Adrenal gland (tissue), 12 donors: ENCODE measurements around the gene ANKRD40CL. TPM values are rescaled to one million over a fixed set of nuclear protein-coding genes. Genes with fewer than 3 reads are reported as not detected.
A peak's percentile ranks its signal among the peaks of the same experiment; 100 is the strongest.

Source experiments
- DNase-seq, 7 donors: peaks; one replicate each; pipeline ENCODE4 v3.0.0-alpha.2; 2019 to 2020
- H3K27ac ChIP-seq, 5 donors: fragments of 200-600 bp; sonication (generic) in 4 of 5; 1 replicate in 3 of 5; 2 replicates in 2 of 5; pipeline versions ENCODE4 v1.5.1 to v1.8.0; 2016 to 2020; ENCODE audit warnings: mild to moderate bottlenecking in 1 of 5
- H3K27me3 ChIP-seq: fragments of 200-600 bp; 2 replicates; pipeline ENCODE4 v1.8.0; 2021
- H3K36me3 ChIP-seq, 2 donors: fragments of 200-600 bp; replicated peaks in 1 of 2; 1 replicate in 1 of 2; 2 replicates in 1 of 2; pipeline versions ENCODE4 v1.5.1 to v1.8.0; 2018 to 2022
- H3K4me1 ChIP-seq, 2 donors: fragments of 200-600 bp; replicated peaks in 1 of 2; 1 replicate in 1 of 2; 2 replicates in 1 of 2; pipeline versions ENCODE4 v1.5.1 to v1.8.0; 2018 to 2021
- H3K4me3 ChIP-seq, 4 donors: fragments of 200-600 bp; sonication (generic) in 3 of 4; one replicate each; pipeline ENCODE4 v1.5.1; 2016 to 2018
- H3K9me3 ChIP-seq, 3 donors: fragments of 200-600 bp; sonication (generic) in 1 of 3; replicated peaks in 1 of 3; 1 replicate in 2 of 3; 2 replicates in 1 of 3; pipeline versions ENCODE4 v1.5.1 to v1.8.0; 2016 to 2021
- POLR2A ChIP-seq, 2 donors: fragments of 450-650 bp; IDR thresholded peaks; one replicate each; pipeline ENCODE4 v1.6.1; 2017; ENCODE audit warnings: antibody characterized with exemption in 2 of 2, mild to moderate bottlenecking in 2 of 2, moderate library complexity in 1 of 2
- WGBS, 4 donors: extraction: QIAGEN DNeasy Blood & Tissue Kit in 2 of 4; methylation state at CpG; one replicate each; pipeline versions ENCODE4 v1.1.5 to v1.1.7; 2013 to 2017; 5-methylcytosine and 5-hydroxymethylcytosine counted together
- intact Hi-C, 2 donors: fragments of 100-400 bp; cut with DNase I; formaldehyde crosslinking; loops; one replicate each; pipeline versions ENCODE4 v1.14.1 to v1.15.0; 2022 to 2023
- polyA plus RNA-seq, 3 donors: library from polyadenylated mRNA; stranded (reverse); fragments of 200-250 nt in 2 of 3; fragments of 350-450 nt in 1 of 3; fragmentation: Illumina TruSeq in 1 of 3; extraction: RNeasy Lipid Tissue Mini Kit (QIAGEN cat#74804) in 1 of 3; gene quantifications; one replicate each; pipeline ENCODE4 v1.2.3, GENCODE V29; 2013 to 2014
- total RNA-seq, 9 donors: library from RNA; depleted of rRNA in 4 of 9; stranded (reverse); fragments of >200 nt in 4 of 9; fragments of 120-200 nt in 1 of 9; fragmentation: NEBNext Ultra II Directional in 1 of 9; extraction: Animal tissue kit (Norgen Biotek cat#: 25700) in 1 of 9; gene quantifications; one replicate each; pipeline versions ENCODE4 v1.1.0 to v1.2.4, GENCODE V29; 2013 to 2023
- TF ChIP-seq, protein P1 (sequence below), 6 experiments: fragments of 450-650 bp in 4 of 6; fragments of 200-600 bp in 2 of 6; sonication (generic) in 1 of 6; IDR thresholded peaks; 1 replicate in 5 of 6; 2 replicates in 1 of 6; pipeline versions ENCODE4 v1.5.1 to v1.8.0; 2016 to 2021; ENCODE audit warnings: antibody characterized with exemption in 6 of 6, mild to moderate bottlenecking in 2 of 6, moderate library complexity in 1 of 6
- donor health status: healthy with polysubstance abuse.
- donor health status: Bipolar disorder and iron deficiency.
- donor health status: DM: yes; HTN: yes; CAD: no.
- donor health status: DM: no; HTN: no; CAD: no.
- donor health status: DM: no; HTN: no; CAD: no.
- donor health status: DM: yes; HTN: yes; CAD: no.

Gene ANKRD40CL
- total and polyA plus RNA-seq, 12 donors = not detected

- WGBS, 4 donors = 6 to 21% (median 14%) methylated on average over 7 of the region's 7 CpGs
- H3K4me1 ChIP-seq = no peaks in the 10 kb centered on the region
- peak; percentile 82 to 95 (median 88) for DNase-seq
- intact Hi-C loops = loop anchor here (2.0 kb wide), 2 partner anchors 58 to 60 kb away; no protein-coding TSS in a partner anchor
- no peak overlapping the region for H3K27ac ChIP-seq
- TF ChIP-seq POLR2A (IDR thresholded peaks at IDR 0.05) = no peak
- TF ChIP-seq, protein P1, sequence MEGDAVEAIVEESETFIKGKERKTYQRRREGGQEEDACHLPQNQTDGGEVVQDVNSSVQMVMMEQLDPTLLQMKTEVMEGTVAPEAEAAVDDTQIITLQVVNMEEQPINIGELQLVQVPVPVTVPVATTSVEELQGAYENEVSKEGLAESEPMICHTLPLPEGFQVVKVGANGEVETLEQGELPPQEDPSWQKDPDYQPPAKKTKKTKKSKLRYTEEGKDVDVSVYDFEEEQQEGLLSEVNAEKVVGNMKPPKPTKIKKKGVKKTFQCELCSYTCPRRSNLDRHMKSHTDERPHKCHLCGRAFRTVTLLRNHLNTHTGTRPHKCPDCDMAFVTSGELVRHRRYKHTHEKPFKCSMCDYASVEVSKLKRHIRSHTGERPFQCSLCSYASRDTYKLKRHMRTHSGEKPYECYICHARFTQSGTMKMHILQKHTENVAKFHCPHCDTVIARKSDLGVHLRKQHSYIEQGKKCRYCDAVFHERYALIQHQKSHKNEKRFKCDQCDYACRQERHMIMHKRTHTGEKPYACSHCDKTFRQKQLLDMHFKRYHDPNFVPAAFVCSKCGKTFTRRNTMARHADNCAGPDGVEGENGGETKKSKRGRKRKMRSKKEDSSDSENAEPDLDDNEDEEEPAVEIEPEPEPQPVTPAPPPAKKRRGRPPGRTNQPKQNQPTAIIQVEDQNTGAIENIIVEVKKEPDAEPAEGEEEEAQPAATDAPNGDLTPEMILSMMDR (IDR thresholded peaks at IDR 0.05) = peak; percentile 95 to 100 (median 100)
- no peak overlapping the region for H3K4me3 ChIP-seq
- no peaks in the 10 kb centered on the region for H3K36me3 ChIP-seq
- no peaks in the 10 kb centered on the region for H3K9me3 ChIP-seq
- H3K27me3 ChIP-seq = no peaks in the 10 kb centered on the region
Observed at GRCh38 chr17:50783193-50783660, 15.9 kb upstream of the ANKRD40CL start.

DNA sequence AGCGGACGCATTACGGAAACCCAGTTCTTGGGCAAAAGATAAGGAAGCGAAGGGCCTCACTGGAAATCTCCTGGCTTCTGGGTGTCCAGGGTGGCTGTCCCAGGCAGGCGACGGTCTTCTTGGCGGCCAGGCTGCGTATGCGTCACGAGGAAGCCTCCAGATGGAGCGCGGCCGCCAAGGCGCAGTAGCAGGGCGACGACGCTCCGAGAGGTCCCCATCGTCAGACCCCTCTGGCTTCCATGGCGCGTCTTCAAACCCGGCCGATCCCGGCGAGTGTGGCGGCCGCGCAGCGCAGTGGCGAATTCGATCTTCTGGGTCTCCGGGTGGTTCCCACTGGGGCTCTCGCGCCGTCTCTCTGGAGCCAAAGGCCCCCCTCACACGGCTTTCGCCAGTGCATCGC, 13.8 kb upstream of the ANKRD40CL start:
- H3K27me3 ChIP-seq = no peaks in the 10 kb centered on the region
- intact Hi-C loops = no loop called here
- DNase-seq = no peak
- TF ChIP-seq, protein P1 (IDR thresholded peaks at IDR 0.05) = no peak
- no peak for TF ChIP-seq POLR2A (IDR thresholded peaks at IDR 0.05)
- H3K4me3 ChIP-seq = peak overlapping the region in 1 of 4 donors; percentile 10
- 36 to 59% (median 54%) methylated on average over 23 to 38 of the region's 38 CpGs for WGBS, 4 donors
- H3K9me3 ChIP-seq = no peaks in the 10 kb centered on the region
- H3K27ac ChIP-seq = no peak overlapping the region
- no peaks in the 10 kb centered on the region for H3K4me1 ChIP-seq
- H3K36me3 ChIP-seq = no peaks in the 10 kb centered on the region

DNA sequence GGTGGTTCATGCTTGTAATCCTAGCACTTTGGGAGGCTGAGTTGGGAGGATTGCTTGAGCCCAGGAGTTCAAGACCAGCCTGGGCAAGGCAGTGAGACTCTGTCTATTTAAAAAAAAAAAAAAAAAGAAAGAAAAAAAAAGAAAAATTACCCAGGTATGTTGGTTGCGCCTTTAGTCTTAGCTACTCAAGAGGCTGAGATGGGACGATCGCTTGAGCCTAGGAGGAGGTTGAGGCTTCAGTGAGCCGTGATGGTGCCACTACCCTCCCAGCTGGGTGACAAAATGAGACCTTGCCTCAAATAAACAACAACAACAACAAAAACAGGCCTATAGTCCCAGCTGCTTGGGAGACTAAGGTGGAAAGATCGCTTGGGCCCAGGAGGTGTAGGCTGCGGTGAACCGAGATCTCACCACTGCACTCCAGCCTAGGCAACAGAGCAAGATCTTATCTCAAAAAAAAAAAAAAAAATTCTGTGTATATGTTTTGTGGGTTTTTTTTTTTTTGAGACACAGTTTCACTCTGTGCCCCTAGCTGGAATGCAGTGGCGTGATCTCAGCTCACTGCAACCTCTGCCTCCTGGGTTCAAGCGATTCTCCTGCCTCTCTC, 12.5 kb upstream of the ANKRD40CL start:
- no peak for TF ChIP-seq POLR2A (IDR thresholded peaks at IDR 0.05)
- TF ChIP-seq, protein P1 (IDR thresholded peaks at IDR 0.05) = no peak
- WGBS, 4 donors = 87 to 97% (median 93%) methylated on average over 9 of the region's 9 CpGs
- DNase-seq = no peak
- H3K27me3 ChIP-seq = no peaks in the 10 kb centered on the region
- intact Hi-C loops = no loop called here
- no peak overlapping the region for H3K4me3 ChIP-seq
- H3K4me1 ChIP-seq = no peaks in the 10 kb centered on the region
- no peaks in the 10 kb centered on the region for H3K9me3 ChIP-seq
- no peak overlapping the region for H3K27ac ChIP-seq
- no peaks in the 10 kb centered on the region for H3K36me3 ChIP-seq

- Histone ChIP-seq H3K27ac (no peak overlapping the region), H3K9me3 (no peaks in the 10 kb centered on the region), H3K27me3 (no peaks in the 10 kb centered on the region), H3K36me3 (no peaks in the 10 kb centered on the region), H3K4me1 (no peaks in the 10 kb centered on the region), H3K4me3 (no peak overlapping the region)
- no peak for DNase-seq
- no peak for TF ChIP-seq POLR2A (IDR thresholded peaks at IDR 0.05)
- intact Hi-C loops = no loop called here
- 78 to 86% (median 81%) methylated on average over 4 of the region's 4 CpGs for WGBS, 4 donors
Observed at GRCh38 chr17:50778988-50779387, 11.7 kb upstream of the ANKRD40CL start.

- no peak overlapping the region for H3K27ac ChIP-seq
- no peaks in the 10 kb centered on the region for H3K9me3 ChIP-seq
- H3K36me3 ChIP-seq = no peaks in the 10 kb centered on the region
- no peaks in the 10 kb centered on the region for H3K27me3 ChIP-seq
- 87 to 92% (median 89%) methylated on average over 8 of the region's 8 CpGs for WGBS, 4 donors
- H3K4me3 ChIP-seq = no peak overlapping the region
- DNase-seq = no peak
- intact Hi-C loops = no loop called here
- no peaks in the 10 kb centered on the region for H3K4me1 ChIP-seq
- TF ChIP-seq, protein P1 (IDR thresholded peaks at IDR 0.05) = no peak
- no peak for TF ChIP-seq POLR2A (IDR thresholded peaks at IDR 0.05)
Observed at GRCh38 chr17:50778471-50778870, 11.2 kb upstream of the ANKRD40CL start.
